GM12878 (cell line): ENCODE data around the gene RBMXL2.

Experiments
- FOXK2 ChIP-seq: fragments of 450-650 bp; IDR thresholded peaks from 2 replicates; pipeline ENCODE4 v1.6.1; 2017; ENCODE audit warnings: mild to moderate bottlenecking, moderate library complexity
- HCFC1 ChIP-seq: fragments of 150-350 bp; IDR thresholded peaks from 2 replicates; pipeline ENCODE4 v1.6.1; 2014; ENCODE audit warnings: low read length
- NFIC ChIP-seq: IDR thresholded peaks from 2 replicates; pipeline ENCODE4 v1.6.1; 2012; ENCODE audit warnings: low read depth, mild to moderate bottlenecking, inconsistent platforms, low read length, moderate library complexity
- POLR2A ChIP-seq: IDR thresholded peaks from 2 replicates; pipeline ENCODE4 v1.6.1; 2011; ENCODE audit warnings: low read depth, mild to moderate bottlenecking, low read length
- RELB ChIP-seq: fragments of 450-650 bp; IDR thresholded peaks from 2 replicates; pipeline ENCODE4 v1.6.1; 2017; ENCODE audit warnings: low read depth, mild to moderate bottlenecking, moderate library complexity
- SMAD1 ChIP-seq: fragments of 450-650 bp; IDR thresholded peaks from 2 replicates; pipeline ENCODE4 v1.6.1; 2018; ENCODE audit warnings: mild to moderate bottlenecking, low read depth; ENCODE audit not compliant: partially characterized antibody

- TF ChIP-seq HCFC1: no peak
- TF ChIP-seq SMAD1: no peak
- no peak for TF ChIP-seq RELB
- TF ChIP-seq NFIC: no peak
- no peak for TF ChIP-seq FOXK2
- TF ChIP-seq POLR2A: no peak
Measured at GRCh38 chr11:7072401-7073028, 16.3 kb upstream of the RBMXL2 start.
